ENCODE measurements around the gene PRR23E. TPM values are rescaled to one million over a fixed set of nuclear protein-coding genes. Genes with fewer than 3 reads are reported as not detected.

PRR23E gene
- total RNA-seq, 1 experiment from 2014 or later: not detected

DNA sequence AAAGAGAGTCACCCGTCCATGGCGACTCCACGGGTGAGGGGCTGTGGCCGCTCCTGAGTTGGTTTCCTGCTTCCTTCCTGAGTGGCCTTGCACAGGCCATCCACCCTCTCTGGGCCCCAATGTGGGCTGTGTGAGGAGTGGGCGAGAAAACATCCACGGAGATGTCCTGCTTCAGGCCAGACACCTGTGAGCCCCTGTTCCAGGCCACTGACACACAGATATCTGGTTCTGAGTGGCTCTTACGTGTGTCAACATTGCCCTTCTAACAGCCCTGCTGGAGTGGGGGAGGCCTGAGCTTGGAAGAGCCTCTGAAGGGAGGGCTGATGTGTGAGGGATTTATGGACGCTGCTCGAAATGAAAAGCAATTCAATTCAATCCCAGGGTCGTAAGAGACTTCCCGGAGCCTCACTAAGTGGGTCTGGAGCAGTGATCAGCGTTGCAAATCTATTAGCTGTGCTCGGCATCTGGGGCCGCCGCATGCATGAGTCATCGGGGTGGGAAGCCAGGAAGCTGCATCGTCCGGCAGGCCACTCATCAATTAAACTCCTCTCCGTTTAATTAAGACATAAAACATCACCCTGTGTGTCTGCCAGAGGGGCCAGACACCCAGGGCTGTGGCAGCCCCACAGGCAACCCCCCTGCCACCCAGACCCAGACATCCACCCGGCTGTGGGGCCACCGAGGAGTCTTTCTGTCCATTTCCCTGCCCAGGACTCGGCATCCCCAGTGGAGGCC, 20.0 kb upstream of the PRR23E start:
- DNase-seq (ENCODE audit: low read depth, low spot score) (no peak), ATAC-seq (peak; percentile 41; the same call in 1 of the 2 replicates)
- Histone ChIP-seq H3K4me1 (ENCODE audit: control insufficient read depth, insufficient read depth, low read length) (no peaks in the 10 kb centered on the region), H3K27me3 (ENCODE audit: control insufficient read depth, insufficient read depth, low read length) (peaks cover 10% of the 10 kb centered on the region), H3K36me3 (ENCODE audit: control insufficient read depth, insufficient read depth, low read length) (no peaks in the 10 kb centered on the region), H3K4me3 (ENCODE audit: low read depth in 2 of 2, low read length in 2 of 2) (no peak overlapping the region), H3K9me3 (ENCODE audit: control insufficient read depth, insufficient read depth, low read depth, low read length) (no peaks in the 10 kb centered on the region), H3K27ac (ENCODE audit: low read length) (no peak overlapping the region)
- intact Hi-C loops (cut with micrococcal nuclease; ENCODE audit: unreplicated experiment): no loop called here
- ChIA-PET POLR2A (no interaction called here), CTCF (no interaction called here)
- in situ Hi-C loops (cut with HindIII; ENCODE audit: low pct_unique_long_range_greater_than_20kb, low sequenced_read_pairs): no loop called here
- TF ChIP-seq POLR2AphosphoS5 (IDR thresholded peaks at IDR 0.05; ENCODE audit: low read depth, low read length): no peak
- TF ChIP-seq, protein P1, sequence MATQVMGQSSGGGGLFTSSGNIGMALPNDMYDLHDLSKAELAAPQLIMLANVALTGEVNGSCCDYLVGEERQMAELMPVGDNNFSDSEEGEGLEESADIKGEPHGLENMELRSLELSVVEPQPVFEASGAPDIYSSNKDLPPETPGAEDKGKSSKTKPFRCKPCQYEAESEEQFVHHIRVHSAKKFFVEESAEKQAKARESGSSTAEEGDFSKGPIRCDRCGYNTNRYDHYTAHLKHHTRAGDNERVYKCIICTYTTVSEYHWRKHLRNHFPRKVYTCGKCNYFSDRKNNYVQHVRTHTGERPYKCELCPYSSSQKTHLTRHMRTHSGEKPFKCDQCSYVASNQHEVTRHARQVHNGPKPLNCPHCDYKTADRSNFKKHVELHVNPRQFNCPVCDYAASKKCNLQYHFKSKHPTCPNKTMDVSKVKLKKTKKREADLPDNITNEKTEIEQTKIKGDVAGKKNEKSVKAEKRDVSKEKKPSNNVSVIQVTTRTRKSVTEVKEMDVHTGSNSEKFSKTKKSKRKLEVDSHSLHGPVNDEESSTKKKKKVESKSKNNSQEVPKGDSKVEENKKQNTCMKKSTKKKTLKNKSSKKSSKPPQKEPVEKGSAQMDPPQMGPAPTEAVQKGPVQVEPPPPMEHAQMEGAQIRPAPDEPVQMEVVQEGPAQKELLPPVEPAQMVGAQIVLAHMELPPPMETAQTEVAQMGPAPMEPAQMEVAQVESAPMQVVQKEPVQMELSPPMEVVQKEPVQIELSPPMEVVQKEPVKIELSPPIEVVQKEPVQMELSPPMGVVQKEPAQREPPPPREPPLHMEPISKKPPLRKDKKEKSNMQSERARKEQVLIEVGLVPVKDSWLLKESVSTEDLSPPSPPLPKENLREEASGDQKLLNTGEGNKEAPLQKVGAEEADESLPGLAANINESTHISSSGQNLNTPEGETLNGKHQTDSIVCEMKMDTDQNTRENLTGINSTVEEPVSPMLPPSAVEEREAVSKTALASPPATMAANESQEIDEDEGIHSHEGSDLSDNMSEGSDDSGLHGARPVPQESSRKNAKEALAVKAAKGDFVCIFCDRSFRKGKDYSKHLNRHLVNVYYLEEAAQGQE (IDR thresholded peaks at IDR 0.05; ENCODE audit: insufficient read depth in 1 of 2, low read depth in 2 of 2, low read length in 1 of 2): no peak
- no peak for TF ChIP-seq TCF7L2 (IDR thresholded peaks at IDR 0.05; ENCODE audit: low read depth, low read length)
- TF ChIP-seq, protein P2, sequence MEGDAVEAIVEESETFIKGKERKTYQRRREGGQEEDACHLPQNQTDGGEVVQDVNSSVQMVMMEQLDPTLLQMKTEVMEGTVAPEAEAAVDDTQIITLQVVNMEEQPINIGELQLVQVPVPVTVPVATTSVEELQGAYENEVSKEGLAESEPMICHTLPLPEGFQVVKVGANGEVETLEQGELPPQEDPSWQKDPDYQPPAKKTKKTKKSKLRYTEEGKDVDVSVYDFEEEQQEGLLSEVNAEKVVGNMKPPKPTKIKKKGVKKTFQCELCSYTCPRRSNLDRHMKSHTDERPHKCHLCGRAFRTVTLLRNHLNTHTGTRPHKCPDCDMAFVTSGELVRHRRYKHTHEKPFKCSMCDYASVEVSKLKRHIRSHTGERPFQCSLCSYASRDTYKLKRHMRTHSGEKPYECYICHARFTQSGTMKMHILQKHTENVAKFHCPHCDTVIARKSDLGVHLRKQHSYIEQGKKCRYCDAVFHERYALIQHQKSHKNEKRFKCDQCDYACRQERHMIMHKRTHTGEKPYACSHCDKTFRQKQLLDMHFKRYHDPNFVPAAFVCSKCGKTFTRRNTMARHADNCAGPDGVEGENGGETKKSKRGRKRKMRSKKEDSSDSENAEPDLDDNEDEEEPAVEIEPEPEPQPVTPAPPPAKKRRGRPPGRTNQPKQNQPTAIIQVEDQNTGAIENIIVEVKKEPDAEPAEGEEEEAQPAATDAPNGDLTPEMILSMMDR (IDR thresholded peaks at IDR 0.05): no peak
- no peak for TF ChIP-seq SIN3A (IDR thresholded peaks at IDR 0.05; ENCODE audit: borderline replicate concordance, insufficient read depth, low read depth, low read length)
- no TSS peak for BruUV-seq (replicated peaks)

DNA sequence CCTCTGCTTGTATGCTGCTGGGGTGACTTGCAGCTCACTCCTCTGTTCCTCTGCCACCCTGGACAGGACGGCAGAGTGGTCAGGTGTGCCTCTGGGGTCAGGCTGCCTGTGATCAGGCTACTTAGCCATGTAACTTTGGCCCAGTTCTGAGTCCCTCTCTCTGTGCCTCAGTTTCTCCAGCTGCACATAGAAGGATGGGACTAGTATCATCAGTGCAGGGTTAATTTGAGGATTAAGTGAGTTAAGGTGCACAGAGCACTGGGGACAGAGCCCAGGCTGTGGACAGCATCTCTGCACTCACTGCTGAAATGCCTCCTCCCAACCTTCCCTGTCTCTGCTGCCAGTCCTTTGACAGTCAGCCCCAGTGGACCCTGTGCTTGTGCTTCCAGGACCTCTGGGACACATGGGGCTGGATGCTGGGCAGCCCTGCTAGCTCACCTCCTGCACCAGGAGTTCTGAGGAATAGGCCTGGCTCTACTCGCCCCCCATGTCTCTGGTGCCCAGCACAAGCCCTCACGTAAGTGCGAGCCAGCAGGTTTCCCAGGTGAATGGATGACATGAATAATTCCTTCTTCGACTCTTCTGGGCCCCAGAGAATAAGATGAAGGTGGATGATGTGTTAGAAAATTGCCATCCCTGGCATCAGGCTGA, 19.3 kb upstream of the PRR23E start:
- TF ChIP-seq, protein P1 (IDR thresholded peaks at IDR 0.05; ENCODE audit: insufficient read depth in 1 of 2, low read depth in 2 of 2, low read length in 1 of 2): no peak
- TF ChIP-seq, protein P2 (IDR thresholded peaks at IDR 0.05): no peak
- TF ChIP-seq SIN3A (IDR thresholded peaks at IDR 0.05; ENCODE audit: borderline replicate concordance, insufficient read depth, low read depth, low read length): no peak
- no peak for TF ChIP-seq TCF7L2 (IDR thresholded peaks at IDR 0.05; ENCODE audit: low read depth, low read length)
- TF ChIP-seq POLR2AphosphoS5 (IDR thresholded peaks at IDR 0.05; ENCODE audit: low read depth, low read length): no peak
- DNase-seq (ENCODE audit: low read depth, low spot score) (no peak), ATAC-seq (no peak)
- ChIA-PET POLR2A (no interaction called here), CTCF (no interaction called here)
- BruUV-seq (replicated peaks): no TSS peak
- Histone ChIP-seq H3K9me3 (ENCODE audit: control insufficient read depth, insufficient read depth, low read depth, low read length) (no peaks in the 10 kb centered on the region), H3K36me3 (ENCODE audit: control insufficient read depth, insufficient read depth, low read length) (no peaks in the 10 kb centered on the region), H3K27me3 (ENCODE audit: control insufficient read depth, insufficient read depth, low read length) (peaks cover 8% of the 10 kb centered on the region), H3K4me1 (ENCODE audit: control insufficient read depth, insufficient read depth, low read length) (no peaks in the 10 kb centered on the region), H3K27ac (ENCODE audit: low read length) (no peak overlapping the region), H3K4me3 (ENCODE audit: low read depth in 2 of 2, low read length in 2 of 2) (no peak overlapping the region)
- intact Hi-C loops (cut with micrococcal nuclease; ENCODE audit: unreplicated experiment): no loop called here
- in situ Hi-C loops (cut with HindIII; ENCODE audit: low pct_unique_long_range_greater_than_20kb, low sequenced_read_pairs): no loop called here

All from Panc1 (cell line).